GM23338 (cell line): ENCODE data around the gene GPR55. TPM values are rescaled to one million over a fixed set of nuclear protein-coding genes. Genes with fewer than 3 reads are reported as not detected.

Experiments
- ATAC-seq: fragments of 200-7000 bp; cut with Tn5 transposase; 3 replicates; pipeline ENCODE4 v1.9.1; 2020
- DNase-seq: peaks from one replicate; pipeline ENCODE4 v3.0.0-alpha.2; 2015; ENCODE audit warnings: low spot score
- H2AFZ ChIP-seq: fragments of 200-600 bp; sonication (generic); 2 replicates; pipeline ENCODE4 v1.8.0; 2016; ENCODE audit warnings: antibody characterized with exemption, mild to moderate bottlenecking, moderate library complexity
- H3F3A ChIP-seq: fragments of 200-600 bp; sonication (generic); replicated peaks from 2 replicates; pipeline ENCODE4 v1.8.0; 2017; ENCODE audit warnings: antibody characterized with exemption, mixed run types, low read depth
- H3K27ac ChIP-seq: fragments of 200-600 bp; sonication (generic); 2 replicates; pipeline ENCODE4 v1.6.1; 2016; ENCODE audit warnings: low read depth
- H3K27me3 ChIP-seq: fragments of 200-600 bp; sonication (generic); 2 replicates; pipeline ENCODE4 v1.8.0; 2016; ENCODE audit warnings: mild to moderate bottlenecking, mixed run types, moderate library complexity; ENCODE audit not compliant: insufficient read depth
- H3K36me3 ChIP-seq: fragments of 200-600 bp; sonication (generic); 2 replicates; pipeline ENCODE4 v1.8.0; 2016; ENCODE audit warnings: mild to moderate bottlenecking; ENCODE audit not compliant: insufficient read depth
- H3K4me1 ChIP-seq: fragments of 200-600 bp; sonication (generic); 2 replicates; pipeline ENCODE4 v1.8.0; 2016; ENCODE audit warnings: mild to moderate bottlenecking, moderate library complexity; ENCODE audit not compliant: insufficient read depth
- H3K4me2 ChIP-seq: fragments of 200-600 bp; sonication (generic); 2 replicates; pipeline ENCODE4 v1.7.1; 2017; ENCODE audit warnings: mixed run types
- H3K4me3 ChIP-seq: fragments of 200-600 bp; sonication (generic); 2 replicates; pipeline ENCODE4 v1.6.1; 2016; ENCODE audit warnings: mixed run types
- H3K79me2 ChIP-seq: fragments of 200-600 bp; sonication (generic); replicated peaks from 2 replicates; pipeline ENCODE4 v1.8.0; 2017; ENCODE audit warnings: mild to moderate bottlenecking; ENCODE audit not compliant: insufficient read depth
- H3K9me2 ChIP-seq: fragments of 200-600 bp; sonication (generic); 2 replicates; pipeline ENCODE4 v1.8.0; 2017; ENCODE audit not compliant: insufficient read depth
- H4K20me1 ChIP-seq: fragments of 200-600 bp; sonication (generic); replicated peaks from 2 replicates; pipeline ENCODE4 v1.8.0; 2017; ENCODE audit warnings: mild to moderate bottlenecking; ENCODE audit not compliant: insufficient read depth
- H3K27ac Mint-ChIP-seq: 2 replicates; pipeline ENCODE4 v1.8.0; 2020; ENCODE audit warnings: inconsistent platforms, mild to moderate bottlenecking, moderate library complexity, mixed read lengths
- H3K27me3 Mint-ChIP-seq: 3 replicates; pipeline ENCODE4 v1.8.0; 2022; ENCODE audit warnings: low read depth, mild to moderate bottlenecking, moderate library complexity, mixed read lengths, inconsistent platforms; ENCODE audit not compliant: insufficient read depth, poor library complexity
- H3K36me3 Mint-ChIP-seq: 3 replicates; pipeline ENCODE4 v1.8.0; 2021; ENCODE audit warnings: low read depth, mild to moderate bottlenecking, inconsistent platforms, moderate library complexity, mixed read lengths
- H3K4me1 Mint-ChIP-seq: 3 replicates; pipeline ENCODE4 v1.8.0; 2020; ENCODE audit warnings: mild to moderate bottlenecking, inconsistent platforms, mixed read lengths
- H3K4me3 Mint-ChIP-seq: 3 replicates; pipeline ENCODE4 v1.8.0; 2021; ENCODE audit warnings: moderate library complexity, mild to moderate bottlenecking, inconsistent platforms, mixed read lengths
- H3K9me3 Mint-ChIP-seq: 3 replicates; pipeline ENCODE4 v1.8.0; 2020; ENCODE audit warnings: moderate library complexity, mild to moderate bottlenecking, inconsistent platforms, mixed read lengths
- CTCF ChIP-seq, 2 experiments: fragments of 200-600 bp in 1 of 2; sonication (generic) in 1 of 2; conservative IDR thresholded peaks; 2 replicates each; pipeline versions ENCODE4 v1.5.1 to v1.6.1; 2016 to 2017; ENCODE audit warnings: antibody characterized with exemption in 2 of 2, low read depth in 2 of 2, mild to moderate bottlenecking in 2 of 2, moderate library complexity in 1 of 2
- EZH2phosphoT487 ChIP-seq: fragments of 200-600 bp; sonication (generic); IDR thresholded peaks from one replicate; pipeline ENCODE4 v1.8.1; 2018; ENCODE audit warnings: antibody characterized with exemption; ENCODE audit not compliant: unreplicated experiment
- JUNB ChIP-seq: IDR thresholded peaks from one replicate; pipeline ENCODE4 v1.6.1; 2016; ENCODE audit warnings: antibody characterized with exemption; ENCODE audit not compliant: unreplicated experiment
- NANOG ChIP-seq: IDR thresholded peaks from 2 replicates; pipeline ENCODE4 v1.6.1; 2016; ENCODE audit warnings: antibody characterized with exemption, borderline replicate concordance
- POLR2AphosphoS5 ChIP-seq: IDR thresholded peaks from 2 replicates; pipeline ENCODE4 v1.6.1; 2016; ENCODE audit warnings: antibody characterized with exemption, low read depth
- REST ChIP-seq: IDR thresholded peaks from one replicate; pipeline ENCODE4 v1.6.1; 2018; ENCODE audit warnings: antibody characterized with exemption; ENCODE audit not compliant: unreplicated experiment
- STAT1 ChIP-seq: IDR thresholded peaks from one replicate; pipeline ENCODE4 v1.6.1; 2016; ENCODE audit warnings: antibody characterized with exemption; ENCODE audit not compliant: unreplicated experiment
- ZNF114 ChIP-seq: fragments of 250-450 bp; sonication (Bioruptor Pico); IDR thresholded peaks from 2 replicates; pipeline ENCODE4 v1.5.0; 2020; ENCODE audit warnings: mild to moderate bottlenecking, moderate library complexity
- ZNF331 ChIP-seq: fragments of 250-450 bp; sonication (Bioruptor Pico); IDR thresholded peaks from 2 replicates; pipeline ENCODE4 v1.5.0; 2020; ENCODE audit warnings: low read depth, mild to moderate bottlenecking, moderate library complexity
- polyA plus RNA-seq: library from polyadenylated mRNA; unstranded; fragments of >200 nt; fragmentation: Nextera tagmentation; extraction: Ambion mirVana; gene quantifications from 2 replicates; pipeline ENCODE4 v1.2.1, GENCODE V29; 2016
- total RNA-seq: library from RNA; depleted of rRNA; stranded (reverse); fragments of >200 nt; shearing (Covaris generic); gene quantifications from 2 replicates; pipeline ENCODE4 v1.2.3, GENCODE V29; 2014

The GPR55 gene
- total and polyA plus RNA-seq, 2 experiments from 2014 or later, result not detected

- Histone ChIP-seq H2AFZ (peak overlapping the region; percentile 85), H3K79me2 (no peaks in the 10 kb centered on the region), H3K4me2 (no peak overlapping the region), H3F3A (no peaks in the 10 kb centered on the region), H3K27ac (no peak overlapping the region), H3K27me3 (no peaks in the 10 kb centered on the region), H3K36me3 (no peaks in the 10 kb centered on the region), H3K4me1 (peaks cover 26% of the 10 kb centered on the region), H3K4me3 (no peak overlapping the region), H4K20me1 (no peaks in the 10 kb centered on the region), H3K9me2 (no peaks in the 10 kb centered on the region)
- Mint-ChIP-seq H3K4me3 (no peak overlapping the region), H3K4me1 (peaks cover 33% of the 10 kb centered on the region), H3K27ac (no peak overlapping the region), H3K9me3 (no peaks in the 10 kb centered on the region), H3K36me3 (no peaks in the 10 kb centered on the region), H3K27me3 (peaks cover 5% of the 10 kb centered on the region)
- no peak for TF ChIP-seq REST
- TF ChIP-seq EZH2phosphoT487, result no peak
- no peak for TF ChIP-seq ZNF114
- no peak for TF ChIP-seq STAT1
- no peak for TF ChIP-seq JUNB
- TF ChIP-seq ZNF331, result no peak
- TF ChIP-seq NANOG, result no peak
- no peak for ATAC-seq
- no peak for DNase-seq
These were observed 26.9 kb downstream of the GPR55 start for GRCh38 chr2:230898016-230898712.

- peaks cover 28% of the 10 kb centered on the region for H3K4me1 Mint-ChIP-seq
- H3K27ac Mint-ChIP-seq, result no peak overlapping the region
- Histone ChIP-seq H2AFZ (no peak overlapping the region), H3K9me2 (no peaks in the 10 kb centered on the region), H3K27ac (no peak overlapping the region), H3K79me2 (no peaks in the 10 kb centered on the region), H3K4me3 (no peak overlapping the region), H3K4me1 (peaks cover 19% of the 10 kb centered on the region; the same call in 1 of the 2 replicates), H3F3A (no peaks in the 10 kb centered on the region), H3K27me3 (no peaks in the 10 kb centered on the region), H3K4me2 (no peak overlapping the region), H3K36me3 (no peaks in the 10 kb centered on the region), H4K20me1 (no peaks in the 10 kb centered on the region)
- peaks cover 8% of the 10 kb centered on the region for H3K27me3 Mint-ChIP-seq
- H3K36me3 Mint-ChIP-seq, result no peaks in the 10 kb centered on the region; the same call in 2 of the 3 replicates
- H3K4me3 Mint-ChIP-seq, result no peak overlapping the region
- DNase-seq (no peak), ATAC-seq (no peak)
- H3K9me3 Mint-ChIP-seq, result no peaks in the 10 kb centered on the region; the same call in 2 of the 3 replicates
- TF ChIP-seq STAT1, result no peak
- no peak for TF ChIP-seq CTCF (conservative IDR thresholded peaks at IDR 0.05; ENCODE audit: low read depth in 2 of 2)
- no peak for TF ChIP-seq JUNB
- TF ChIP-seq EZH2phosphoT487, result no peak
- TF ChIP-seq POLR2AphosphoS5, result no peak
These were observed 28.5 kb downstream of the GPR55 start for GRCh38 chr2:230896346-230897115.
